ENCODE results near the gene ERG. TPM values are rescaled to one million over a fixed set of nuclear protein-coding genes. Genes with fewer than 3 reads are reported as not detected.

ERG gene
- total RNA-seq, 1 experiment from 2014 or later, result not detected

DNA sequence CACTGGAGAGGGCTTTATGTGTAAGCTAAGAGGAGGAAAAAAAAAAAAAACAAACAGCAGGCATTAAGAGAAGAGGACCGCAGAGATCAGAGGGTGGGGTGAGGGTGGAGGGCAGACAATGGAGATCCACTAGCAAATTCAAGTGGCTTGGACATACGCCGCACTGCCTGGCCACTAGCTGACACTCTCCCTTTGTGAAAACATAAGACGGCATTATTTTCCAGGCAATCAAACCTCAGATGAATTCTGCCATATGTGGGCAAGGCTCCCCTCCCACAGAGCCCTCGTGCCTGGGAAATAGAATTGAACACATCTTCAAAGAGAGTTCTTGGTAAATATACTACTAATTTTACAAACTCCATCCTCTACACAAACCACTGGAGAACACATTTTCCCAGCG, 53.6 kb downstream of the ERG start:
- Histone ChIP-seq H3K79me2 (ENCODE audit: low read length) (no peaks in the 10 kb centered on the region), H4K20me1 (ENCODE audit: low read length) (no peaks in the 10 kb centered on the region), H3K9me2 (replicated peaks; ENCODE audit: low read length) (no peaks in the 10 kb centered on the region), H3K27me3 (ENCODE audit: low read length) (peaks cover 11% of the 10 kb centered on the region; the same call in 1 of the 2 replicates), H3F3A (ENCODE audit: low read length, unreplicated experiment) (no peaks in the 10 kb centered on the region), H3K4me2 (ENCODE audit: low read length) (no peak overlapping the region), H3K4me1 (ENCODE audit: insufficient read depth, low read length) (peaks cover 12% of the 10 kb centered on the region), H3K27ac (ENCODE audit: low read length) (no peak overlapping the region), H3K9ac (ENCODE audit: low read length) (no peak overlapping the region), H2AFZ (ENCODE audit: low read length) (no peak overlapping the region), H3K36me3 (ENCODE audit: low read depth, low read length) (no peaks in the 10 kb centered on the region), H3K9me3 (ENCODE audit: low read length) (no peaks in the 10 kb centered on the region), H3K4me3 (ENCODE audit: low read length) (no peak overlapping the region)
- intact Hi-C loops (cut with micrococcal nuclease), result no loop called here
- ATAC-seq, result no peak
- DNase-seq, result no peak
- ChIA-PET POLR2A (ENCODE audit: unreplicated experiment) (no interaction called here), CTCF (no interaction called here)
- BruUV-seq (replicated peaks), result no TSS peak
- TF ChIP-seq EZH2 (IDR thresholded peaks at IDR 0.05; ENCODE audit: low read length, unreplicated experiment) (no peak), EZH2phosphoT487 (IDR thresholded peaks at IDR 0.05; ENCODE audit: borderline replicate concordance, low read length) (no peak)
- TF ChIP-seq, protein P1, sequence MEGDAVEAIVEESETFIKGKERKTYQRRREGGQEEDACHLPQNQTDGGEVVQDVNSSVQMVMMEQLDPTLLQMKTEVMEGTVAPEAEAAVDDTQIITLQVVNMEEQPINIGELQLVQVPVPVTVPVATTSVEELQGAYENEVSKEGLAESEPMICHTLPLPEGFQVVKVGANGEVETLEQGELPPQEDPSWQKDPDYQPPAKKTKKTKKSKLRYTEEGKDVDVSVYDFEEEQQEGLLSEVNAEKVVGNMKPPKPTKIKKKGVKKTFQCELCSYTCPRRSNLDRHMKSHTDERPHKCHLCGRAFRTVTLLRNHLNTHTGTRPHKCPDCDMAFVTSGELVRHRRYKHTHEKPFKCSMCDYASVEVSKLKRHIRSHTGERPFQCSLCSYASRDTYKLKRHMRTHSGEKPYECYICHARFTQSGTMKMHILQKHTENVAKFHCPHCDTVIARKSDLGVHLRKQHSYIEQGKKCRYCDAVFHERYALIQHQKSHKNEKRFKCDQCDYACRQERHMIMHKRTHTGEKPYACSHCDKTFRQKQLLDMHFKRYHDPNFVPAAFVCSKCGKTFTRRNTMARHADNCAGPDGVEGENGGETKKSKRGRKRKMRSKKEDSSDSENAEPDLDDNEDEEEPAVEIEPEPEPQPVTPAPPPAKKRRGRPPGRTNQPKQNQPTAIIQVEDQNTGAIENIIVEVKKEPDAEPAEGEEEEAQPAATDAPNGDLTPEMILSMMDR (conservative IDR thresholded peaks at IDR 0.05; ENCODE audit: low read depth, low read length), result no peak

DNA sequence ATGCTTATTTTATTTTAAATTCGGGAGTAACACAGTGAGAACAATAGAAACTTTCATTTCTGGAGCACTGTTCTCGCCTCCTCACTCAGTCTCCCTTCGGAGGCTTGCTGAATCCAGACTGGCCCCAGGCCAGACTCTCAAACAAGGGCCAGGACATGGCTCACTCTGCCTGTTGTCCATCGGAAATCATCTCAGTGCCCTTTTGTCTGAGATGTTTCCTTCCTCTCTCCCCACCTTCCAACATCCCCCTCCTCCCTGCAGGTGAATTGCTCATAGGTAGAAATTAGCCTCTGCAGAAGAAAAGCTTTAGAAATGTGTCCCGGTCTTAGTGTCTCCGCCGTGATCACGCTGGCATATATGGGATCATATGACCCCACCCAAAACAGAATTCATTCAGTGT, 55.2 kb downstream of the ERG start:
- Histone ChIP-seq H4K20me1 (ENCODE audit: low read length) (no peaks in the 10 kb centered on the region), H3K4me1 (ENCODE audit: insufficient read depth, low read length) (peaks cover 12% of the 10 kb centered on the region), H3K9me2 (replicated peaks; ENCODE audit: low read length) (no peaks in the 10 kb centered on the region), H3K27me3 (ENCODE audit: low read length) (peaks cover 11% of the 10 kb centered on the region; the same call in 1 of the 2 replicates), H3K4me2 (ENCODE audit: low read length) (no peak overlapping the region), H3F3A (ENCODE audit: low read length, unreplicated experiment) (no peaks in the 10 kb centered on the region), H3K9me3 (ENCODE audit: low read length) (no peaks in the 10 kb centered on the region), H2AFZ (ENCODE audit: low read length) (no peak overlapping the region), H3K9ac (ENCODE audit: low read length) (no peak overlapping the region), H3K36me3 (ENCODE audit: low read depth, low read length) (no peaks in the 10 kb centered on the region), H3K79me2 (ENCODE audit: low read length) (no peaks in the 10 kb centered on the region), H3K27ac (ENCODE audit: low read length) (no peak overlapping the region), H3K4me3 (ENCODE audit: low read length) (no peak overlapping the region)
- DNase-seq, result no peak
- POLR2A ChIA-PET (ENCODE audit: unreplicated experiment), result no interaction called here
- TF ChIP-seq EZH2phosphoT487 (IDR thresholded peaks at IDR 0.05; ENCODE audit: borderline replicate concordance, low read length) (no peak), EZH2 (IDR thresholded peaks at IDR 0.05; ENCODE audit: low read length, unreplicated experiment) (no peak)
- ATAC-seq, result no peak
- CTCF ChIA-PET, result no interaction called here
- intact Hi-C loops (cut with micrococcal nuclease), result no loop called here
- no TSS peak for BruUV-seq (replicated peaks)

DNA sequence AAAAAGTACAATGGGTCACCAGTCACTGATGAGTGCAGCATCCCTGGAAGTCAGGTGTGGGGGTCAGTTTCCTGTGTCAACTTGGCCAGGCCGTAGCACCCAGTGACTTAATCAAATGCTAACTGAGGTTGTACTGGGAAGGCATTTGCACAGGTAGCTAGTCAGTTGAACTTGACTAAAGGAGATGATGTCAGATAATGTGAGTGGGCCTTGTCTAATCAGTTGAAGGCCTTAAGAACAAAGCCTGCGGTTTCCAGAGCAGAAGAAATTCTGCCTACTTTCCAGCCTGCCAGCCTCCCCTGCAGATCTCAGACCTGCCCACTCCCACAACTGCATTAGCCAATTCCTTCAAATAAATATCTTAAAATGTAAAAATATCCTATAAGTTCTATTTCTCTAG, 57.1 kb downstream of the ERG start:
- peaks cover 6% of the 10 kb centered on the region; the same call in 1 of the 2 replicates for H3K27me3 ChIP-seq (ENCODE audit: low read length)
- TF ChIP-seq, protein P1 (conservative IDR thresholded peaks at IDR 0.05; ENCODE audit: low read depth, low read length), result no peak
- no peaks in the 10 kb centered on the region for H4K20me1 ChIP-seq (ENCODE audit: low read length)
- peak overlapping the region; percentile 43; the same call in 1 of the 2 replicates for H3K4me2 ChIP-seq (ENCODE audit: low read length)
- H3K9me2 ChIP-seq (replicated peaks; ENCODE audit: low read length), result no peaks in the 10 kb centered on the region
- H3K4me1 ChIP-seq (ENCODE audit: insufficient read depth, low read length), result peaks cover 12% of the 10 kb centered on the region
- no peak for ATAC-seq
- H3F3A ChIP-seq (ENCODE audit: low read length, unreplicated experiment), result no peaks in the 10 kb centered on the region
- H3K27ac ChIP-seq (ENCODE audit: low read length), result peak overlapping the region; percentile 52
- peak; percentile 41 for DNase-seq
- no TSS peak for BruUV-seq (replicated peaks)
- H3K79me2 ChIP-seq (ENCODE audit: low read length), result no peaks in the 10 kb centered on the region
- CTCF ChIA-PET, result no interaction called here
- peak overlapping the region; percentile 37; the same call in 1 of the 2 replicates for H2AFZ ChIP-seq (ENCODE audit: low read length)
- no peak overlapping the region for H3K9ac ChIP-seq (ENCODE audit: low read length)
- H3K4me3 ChIP-seq (ENCODE audit: low read length), result no peak overlapping the region
- POLR2A ChIA-PET (ENCODE audit: unreplicated experiment), result no interaction called here
- no peaks in the 10 kb centered on the region for H3K36me3 ChIP-seq (ENCODE audit: low read depth, low read length)
- H3K9me3 ChIP-seq (ENCODE audit: low read length), result no peaks in the 10 kb centered on the region
- intact Hi-C loops (cut with micrococcal nuclease), result no loop called here
